Measurements from ENCODE around the gene LGALS3.
A peak's percentile ranks its signal among the peaks of the same experiment; 100 is the strongest.

Gene LGALS3

DNA sequence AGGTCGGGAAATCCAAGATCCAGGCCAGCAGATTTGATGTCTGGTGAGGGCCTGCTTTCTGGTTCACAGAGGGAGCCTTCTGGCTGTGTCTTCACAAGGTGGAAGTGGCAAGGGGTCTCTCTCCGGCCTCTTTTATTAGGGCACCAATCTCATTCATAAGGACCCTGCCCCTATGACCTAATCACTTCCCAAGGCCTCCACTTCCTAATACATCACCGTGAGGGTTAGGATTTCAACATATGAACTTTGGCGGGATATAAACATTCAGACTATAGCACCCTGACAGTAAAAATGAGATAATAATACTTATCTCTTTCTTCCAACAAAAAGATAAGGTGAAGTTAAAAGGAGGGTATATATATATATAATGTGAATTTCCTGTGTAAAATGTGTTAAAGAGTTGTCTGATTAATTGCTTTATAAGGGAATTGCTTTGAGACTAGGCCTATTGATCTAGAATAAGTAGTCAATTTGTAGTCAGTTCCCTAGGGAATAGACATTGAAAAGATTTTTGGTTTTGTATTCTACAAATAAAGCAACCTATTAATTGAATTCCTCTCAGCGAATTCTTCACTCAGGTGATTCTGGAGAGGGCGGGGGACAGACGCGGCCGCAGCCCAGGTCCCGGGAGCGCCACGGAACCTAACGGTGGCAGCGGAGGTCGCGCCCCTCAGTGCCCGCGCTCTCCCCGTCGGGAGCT, 516 bp upstream of the LGALS3 start:
- no peak for TF ChIP-seq GLIS3 (CRISPR knock-in tag; IDR thresholded peaks at IDR 0.05)
- TF ChIP-seq ARNTL (CRISPR knock-in tag; IDR thresholded peaks at IDR 0.05; ENCODE audit: borderline replicate concordance, low read depth): no peak
- TF ChIP-seq TOX (CRISPR knock-in tag; IDR thresholded peaks at IDR 0.05; ENCODE audit: borderline replicate concordance): no peak
- TF ChIP-seq ZC3H10 (CRISPR knock-in tag; IDR thresholded peaks at IDR 0.05): no peak
- TF ChIP-seq, protein P1, sequence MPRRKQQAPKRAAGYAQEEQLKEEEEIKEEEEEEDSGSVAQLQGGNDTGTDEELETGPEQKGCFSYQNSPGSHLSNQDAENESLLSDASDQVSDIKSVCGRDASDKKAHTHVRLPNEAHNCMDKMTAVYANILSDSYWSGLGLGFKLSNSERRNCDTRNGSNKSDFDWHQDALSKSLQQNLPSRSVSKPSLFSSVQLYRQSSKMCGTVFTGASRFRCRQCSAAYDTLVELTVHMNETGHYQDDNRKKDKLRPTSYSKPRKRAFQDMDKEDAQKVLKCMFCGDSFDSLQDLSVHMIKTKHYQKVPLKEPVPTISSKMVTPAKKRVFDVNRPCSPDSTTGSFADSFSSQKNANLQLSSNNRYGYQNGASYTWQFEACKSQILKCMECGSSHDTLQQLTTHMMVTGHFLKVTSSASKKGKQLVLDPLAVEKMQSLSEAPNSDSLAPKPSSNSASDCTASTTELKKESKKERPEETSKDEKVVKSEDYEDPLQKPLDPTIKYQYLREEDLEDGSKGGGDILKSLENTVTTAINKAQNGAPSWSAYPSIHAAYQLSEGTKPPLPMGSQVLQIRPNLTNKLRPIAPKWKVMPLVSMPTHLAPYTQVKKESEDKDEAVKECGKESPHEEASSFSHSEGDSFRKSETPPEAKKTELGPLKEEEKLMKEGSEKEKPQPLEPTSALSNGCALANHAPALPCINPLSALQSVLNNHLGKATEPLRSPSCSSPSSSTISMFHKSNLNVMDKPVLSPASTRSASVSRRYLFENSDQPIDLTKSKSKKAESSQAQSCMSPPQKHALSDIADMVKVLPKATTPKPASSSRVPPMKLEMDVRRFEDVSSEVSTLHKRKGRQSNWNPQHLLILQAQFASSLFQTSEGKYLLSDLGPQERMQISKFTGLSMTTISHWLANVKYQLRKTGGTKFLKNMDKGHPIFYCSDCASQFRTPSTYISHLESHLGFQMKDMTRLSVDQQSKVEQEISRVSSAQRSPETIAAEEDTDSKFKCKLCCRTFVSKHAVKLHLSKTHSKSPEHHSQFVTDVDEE (CRISPR knock-in tag; IDR thresholded peaks at IDR 0.05): no peak
- no peak for TF ChIP-seq SNAI2 (CRISPR knock-in tag; IDR thresholded peaks at IDR 0.05)
- no peak for TF ChIP-seq OSR1 (CRISPR knock-in tag; IDR thresholded peaks at IDR 0.05)
- TF ChIP-seq, protein P2, sequence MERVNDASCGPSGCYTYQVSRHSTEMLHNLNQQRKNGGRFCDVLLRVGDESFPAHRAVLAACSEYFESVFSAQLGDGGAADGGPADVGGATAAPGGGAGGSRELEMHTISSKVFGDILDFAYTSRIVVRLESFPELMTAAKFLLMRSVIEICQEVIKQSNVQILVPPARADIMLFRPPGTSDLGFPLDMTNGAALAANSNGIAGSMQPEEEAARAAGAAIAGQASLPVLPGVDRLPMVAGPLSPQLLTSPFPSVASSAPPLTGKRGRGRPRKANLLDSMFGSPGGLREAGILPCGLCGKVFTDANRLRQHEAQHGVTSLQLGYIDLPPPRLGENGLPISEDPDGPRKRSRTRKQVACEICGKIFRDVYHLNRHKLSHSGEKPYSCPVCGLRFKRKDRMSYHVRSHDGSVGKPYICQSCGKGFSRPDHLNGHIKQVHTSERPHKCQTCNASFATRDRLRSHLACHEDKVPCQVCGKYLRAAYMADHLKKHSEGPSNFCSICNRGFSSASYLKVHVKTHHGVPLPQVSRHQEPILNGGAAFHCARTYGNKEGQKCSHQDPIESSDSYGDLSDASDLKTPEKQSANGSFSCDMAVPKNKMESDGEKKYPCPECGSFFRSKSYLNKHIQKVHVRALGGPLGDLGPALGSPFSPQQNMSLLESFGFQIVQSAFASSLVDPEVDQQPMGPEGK (CRISPR knock-in tag; IDR thresholded peaks at IDR 0.05; ENCODE audit: borderline replicate concordance): no peak
- no peak for TF ChIP-seq ZFP30 (CRISPR knock-in tag; IDR thresholded peaks at IDR 0.05)
- no peak for TF ChIP-seq CSDC2 (CRISPR knock-in tag; IDR thresholded peaks at IDR 0.05)
- no peak for TF ChIP-seq TCF4 (CRISPR knock-in tag; IDR thresholded peaks at IDR 0.05; ENCODE audit: borderline replicate concordance)
- TF ChIP-seq RARB (CRISPR knock-in tag; IDR thresholded peaks at IDR 0.05): no peak
- no peak for TF ChIP-seq ZFP3 (CRISPR knock-in tag; IDR thresholded peaks at IDR 0.05)
- no peak for TF ChIP-seq PPARA (CRISPR knock-in tag; IDR thresholded peaks at IDR 0.05; ENCODE audit: borderline replicate concordance)
- ATAC-seq: no peak

DNA sequence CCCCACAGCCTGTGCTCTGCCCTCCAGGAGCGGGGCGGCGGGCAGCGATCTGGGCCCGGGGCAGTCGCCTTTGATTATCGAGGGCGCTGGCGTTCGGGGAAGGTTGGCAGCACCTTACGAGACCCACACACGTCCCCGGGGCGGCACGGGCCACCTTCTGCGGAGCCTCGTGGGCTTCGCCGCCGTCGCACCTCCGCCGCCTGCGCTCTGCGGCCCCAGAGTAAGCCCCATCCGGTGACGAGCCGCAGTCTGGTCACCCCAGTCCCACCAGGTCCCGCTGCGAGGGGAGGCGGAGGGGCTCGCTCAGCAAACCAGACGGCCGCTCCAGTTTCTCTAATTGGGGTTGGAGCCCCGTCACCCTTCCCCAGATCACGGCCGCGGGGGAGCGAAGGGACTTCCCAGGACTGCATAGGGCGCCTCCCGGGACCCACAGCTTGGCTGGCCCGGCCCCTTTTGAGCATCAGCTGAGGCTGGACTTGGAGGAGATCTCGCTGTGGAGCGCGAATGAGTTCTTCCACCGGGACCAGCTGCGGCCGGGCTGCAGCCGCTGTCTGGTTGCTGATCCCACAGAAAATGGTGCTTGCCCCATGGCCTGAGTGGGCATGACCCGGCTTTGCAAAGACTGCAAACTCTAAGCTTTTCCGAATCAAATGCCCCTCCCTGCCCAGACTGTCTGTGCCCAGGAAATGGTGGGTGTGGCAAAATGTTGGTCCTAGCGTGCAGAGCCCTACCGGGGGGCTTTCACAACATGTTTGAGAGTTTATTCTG, 560 bp downstream of the LGALS3 start:
- peak; percentile 86 for ATAC-seq

More for the DNA sequence above, 560 bp downstream of the LGALS3 start:
- no peak for TF ChIP-seq ZFP3 (CRISPR knock-in tag; IDR thresholded peaks at IDR 0.05)
- TF ChIP-seq RARB (CRISPR knock-in tag; IDR thresholded peaks at IDR 0.05): no peak
- TF ChIP-seq SNAI2 (CRISPR knock-in tag; IDR thresholded peaks at IDR 0.05): no peak
- TF ChIP-seq, protein P3, sequence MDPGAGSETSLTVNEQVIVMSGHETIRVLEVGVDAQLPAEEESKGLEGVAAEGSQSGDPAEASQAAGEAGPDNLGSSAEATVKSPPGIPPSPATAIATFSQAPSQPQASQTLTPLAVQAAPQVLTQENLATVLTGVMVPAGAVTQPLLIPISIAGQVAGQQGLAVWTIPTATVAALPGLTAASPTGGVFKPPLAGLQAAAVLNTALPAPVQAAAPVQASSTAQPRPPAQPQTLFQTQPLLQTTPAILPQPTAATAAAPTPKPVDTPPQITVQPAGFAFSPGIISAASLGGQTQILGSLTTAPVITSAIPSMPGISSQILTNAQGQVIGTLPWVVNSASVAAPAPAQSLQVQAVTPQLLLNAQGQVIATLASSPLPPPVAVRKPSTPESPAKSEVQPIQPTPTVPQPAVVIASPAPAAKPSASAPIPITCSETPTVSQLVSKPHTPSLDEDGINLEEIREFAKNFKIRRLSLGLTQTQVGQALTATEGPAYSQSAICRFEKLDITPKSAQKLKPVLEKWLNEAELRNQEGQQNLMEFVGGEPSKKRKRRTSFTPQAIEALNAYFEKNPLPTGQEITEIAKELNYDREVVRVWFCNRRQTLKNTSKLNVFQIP (CRISPR knock-in tag; IDR thresholded peaks at IDR 0.05; ENCODE audit: borderline replicate concordance, low read depth): no peak
- TF ChIP-seq, protein P4, sequence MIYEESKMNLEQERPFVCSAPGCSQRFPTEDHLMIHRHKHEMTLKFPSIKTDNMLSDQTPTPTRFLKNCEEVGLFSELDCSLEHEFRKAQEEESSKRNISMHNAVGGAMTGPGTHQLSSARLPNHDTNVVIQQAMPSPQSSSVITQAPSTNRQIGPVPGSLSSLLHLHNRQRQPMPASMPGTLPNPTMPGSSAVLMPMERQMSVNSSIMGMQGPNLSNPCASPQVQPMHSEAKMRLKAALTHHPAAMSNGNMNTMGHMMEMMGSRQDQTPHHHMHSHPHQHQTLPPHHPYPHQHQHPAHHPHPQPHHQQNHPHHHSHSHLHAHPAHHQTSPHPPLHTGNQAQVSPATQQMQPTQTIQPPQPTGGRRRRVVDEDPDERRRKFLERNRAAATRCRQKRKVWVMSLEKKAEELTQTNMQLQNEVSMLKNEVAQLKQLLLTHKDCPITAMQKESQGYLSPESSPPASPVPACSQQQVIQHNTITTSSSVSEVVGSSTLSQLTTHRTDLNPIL (CRISPR knock-in tag; IDR thresholded peaks at IDR 0.05; ENCODE audit: low read depth): no peak
- TF ChIP-seq, protein P1 (CRISPR knock-in tag; IDR thresholded peaks at IDR 0.05): no peak
- TF ChIP-seq BACH2 (CRISPR knock-in tag; IDR thresholded peaks at IDR 0.05; ENCODE audit: borderline replicate concordance): no peak
- no peak for TF ChIP-seq CSDC2 (CRISPR knock-in tag; IDR thresholded peaks at IDR 0.05)
- TF ChIP-seq PPARA (CRISPR knock-in tag; IDR thresholded peaks at IDR 0.05; ENCODE audit: borderline replicate concordance): no peak
- TF ChIP-seq ZNF565 (CRISPR knock-in tag; conservative IDR thresholded peaks at IDR 0.05; ENCODE audit: low read depth): no peak
